ENCODE data around the gene PNPLA7.

GRCh38 chr9:137431416-137431931 is 118.7 kb downstream of the PNPLA7 start:
- TF ChIP-seq CTCF (IDR thresholded peaks at IDR 0.05) (no peak), POLR2A (IDR thresholded peaks at IDR 0.05) (no peak)
